GM18951 (cell line): ENCODE measurements around the gene CASP8.
"Not testable (repeated sequence)": the region's sequence is repeated elsewhere in the genome, so short reads cannot be mapped to it uniquely, and the experiment has no call there.

Source experiments
- POLR2A ChIP-seq: IDR thresholded peaks from 4 replicates; pipeline ENCODE4 v1.6.1; 2011; ENCODE audit warnings: mild to moderate bottlenecking; ENCODE audit not compliant: insufficient read length, insufficient read depth; ENCODE audit errors: extremely low read depth
- in situ Hi-C: fragments of 300-500 bp; cut with MboI; formaldehyde crosslinking; loops from one replicate; pipeline ENCODE4 v1.12.0; 2022; ENCODE audit warnings: low sequenced_read_pairs, mixed read lengths, inconsistent platforms; ENCODE audit not compliant: unreplicated experiment

Gene CASP8

GRCh38 chr2:201267278-201268030, 7.1 kb downstream of the CASP8 start:
- no peak for TF ChIP-seq POLR2A
- in situ Hi-C loops, result no loop called here

- no peak for TF ChIP-seq POLR2A
- in situ Hi-C loops, result no loop called here
Measured at GRCh38 chr2:201269764-201270163, 9.4 kb downstream of the CASP8 start.

- in situ Hi-C loops, result no loop called here
- TF ChIP-seq POLR2A, result no peak
Measured at GRCh38 chr2:201270293-201271001, 10.1 kb downstream of the CASP8 start.

GRCh38 chr2:201271917-201272316, 11.6 kb downstream of the CASP8 start:
- no peak for TF ChIP-seq POLR2A
- in situ Hi-C loops, result no loop called here

- in situ Hi-C loops, result no loop called here
Measured at GRCh38 chr2:201273330-201273983, 13.1 kb downstream of the CASP8 start.

GRCh38 chr2:201275069-201275468, 14.7 kb downstream of the CASP8 start:
- in situ Hi-C loops, result no loop called here
- TF ChIP-seq POLR2A, result no peak

More at GRCh38 chr2:201273330-201273983, 13.1 kb downstream of the CASP8 start:
- no peak for TF ChIP-seq POLR2A

- TF ChIP-seq POLR2A, result no peak
- in situ Hi-C loops, result no loop called here
Measured at GRCh38 chr2:201275990-201276389, 15.7 kb downstream of the CASP8 start.

- in situ Hi-C loops, result no loop called here
Measured at GRCh38 chr2:201276511-201276910, 16.2 kb downstream of the CASP8 start.

GRCh38 chr2:201279079-201279478, 18.7 kb downstream of the CASP8 start:
- in situ Hi-C loops, result no loop called here
- no peak for TF ChIP-seq POLR2A

More at GRCh38 chr2:201276511-201276910, 16.2 kb downstream of the CASP8 start:
- no peak for TF ChIP-seq POLR2A

- in situ Hi-C loops, result no loop called here
- no peak for TF ChIP-seq POLR2A
Measured at GRCh38 chr2:201280191-201281040, 20.1 kb downstream of the CASP8 start.

- in situ Hi-C loops, result no loop called here
- TF ChIP-seq POLR2A, result no peak
Measured at GRCh38 chr2:201285499-201285898, 25.2 kb downstream of the CASP8 start.

GRCh38 chr2:201290457-201291148, 30.3 kb downstream of the CASP8 start:
- in situ Hi-C loops, result not testable (repeated sequence)
